Transverse colon (tissue), 4 donors: ENCODE measurements around the gene SPACDR. TPM values are rescaled to one million over a fixed set of nuclear protein-coding genes. Genes with fewer than 3 reads are reported as not detected.
A peak's percentile ranks its signal among the peaks of the same experiment; 100 is the strongest.

Experiments used
- DNase-seq: peaks from one replicate; pipeline ENCODE4 v3.0.0-alpha.2; 2019
- H3K27ac ChIP-seq, 4 donors: fragments of 200-600 bp; sonication (generic); 2 replicates each; pipeline ENCODE4 v1.5.1; 2016 to 2018; ENCODE audit warnings: inconsistent platforms in 4 of 4
- H3K27me3 ChIP-seq: fragments of 200-600 bp; sonication (generic); 2 replicates; pipeline ENCODE4 v1.5.1; 2017; ENCODE audit warnings: inconsistent platforms
- H3K36me3 ChIP-seq, 4 donors: fragments of 200-600 bp; sonication (generic); 2 replicates each; pipeline ENCODE4 v1.5.1; 2017 to 2019; ENCODE audit warnings: inconsistent platforms in 4 of 4
- H3K4me1 ChIP-seq, 4 donors: fragments of 200-600 bp; sonication (generic); 2 replicates each; pipeline ENCODE4 v1.5.1; 2017 to 2020; ENCODE audit warnings: inconsistent platforms in 4 of 4
- H3K4me3 ChIP-seq, 4 donors: fragments of 200-600 bp; sonication (generic); 1 replicate in 1 of 4; 2 replicates in 3 of 4; pipeline versions ENCODE4 v1.5.1 to v1.6.1; 2017 to 2019; ENCODE audit warnings: inconsistent platforms in 4 of 4
- H3K9me3 ChIP-seq, 2 donors: fragments of 200-600 bp; sonication (generic); 2 replicates each; pipeline ENCODE4 v1.5.1; 2017 to 2019; ENCODE audit warnings: inconsistent platforms in 2 of 2
- EP300 ChIP-seq: sonication (generic); formaldehyde crosslinking; IDR thresholded peaks from one replicate; pipeline ENCODE4 v1.6.1; 2017; ENCODE audit warnings: antibody characterized with exemption, low read depth
- POLR2A ChIP-seq: fragments of 450-650 bp; IDR thresholded peaks from one replicate; pipeline ENCODE4 v1.6.1; 2016; ENCODE audit warnings: antibody characterized with exemption, mild to moderate bottlenecking, moderate library complexity
- POLR2AphosphoS5 ChIP-seq, 3 donors: sonication (generic); formaldehyde crosslinking; IDR thresholded peaks; one replicate each; pipeline ENCODE4 v1.6.1; 2016; ENCODE audit warnings: antibody characterized with exemption in 3 of 3
- WGBS, 2 donors: methylation state at CpG; one replicate each; pipeline ENCODE4 v1.1.5; 2018; ENCODE audit warnings: low coverage in 1 of 2; 5-methylcytosine and 5-hydroxymethylcytosine counted together
- in situ Hi-C, 4 donors: fragments of 200-750 bp; cut with MboI; loops; one replicate each; pipeline versions ENCODE4 v1.15.0 to v1.15.1; 2017; ENCODE audit warnings: low sequenced_read_pairs in 3 of 4, low pct_ligation_motif_present in 1 of 4, low pct_unique_long_range_greater_than_20kb in 1 of 4
- intact Hi-C: fragments of 100-400 bp; cut with DNase I; formaldehyde crosslinking; loops from one replicate; pipeline ENCODE4 v1.15.1; 2023; ENCODE audit warnings: low total_unique reads
- total RNA-seq, 4 donors: library from RNA; depleted of rRNA; stranded (reverse); fragments of >200 nt; gene quantifications; one replicate each; pipeline ENCODE4 v1.1.0, GENCODE V29; 2016
- TF ChIP-seq, protein P1 (sequence below), 5 experiments: fragments of 200-600 bp in 3 of 5; fragments of 450-650 bp in 2 of 5; sonication (generic) in 3 of 5; IDR thresholded peaks; 1 replicate in 2 of 5; 2 replicates in 3 of 5; pipeline ENCODE4 v1.5.1; 2016 to 2017; ENCODE audit warnings: antibody characterized with exemption in 5 of 5, inconsistent platforms in 3 of 5, mild to moderate bottlenecking in 2 of 5, moderate library complexity in 1 of 5

The SPACDR gene
- total RNA-seq, 4 donors from 2014 or later: not detected

GRCh38 chr7:100428199-100428966 is 35.7 kb downstream of the SPACDR start, which contains the start of gene ZCWPW1:
ZCWPW1 (minus strand) TSS chr7:100428703; CDS start chr7:100420649, 8,054 bp downstream.
- H3K27me3 ChIP-seq: no peaks in the 10 kb centered on the region
- H3K9me3 ChIP-seq: no peaks in the 10 kb centered on the region
- H3K4me1 ChIP-seq: peaks cover 12 to 27% (median 23%) of the 10 kb centered on the region in 4 donors
- peak within 1 kb of the TSS; percentile 72 to 97 (median 90) for H3K4me3 ChIP-seq
- H3K27ac ChIP-seq: peak within 1 kb of the TSS; percentile 97 to 100 (median 100)
- 0 to 1% methylated on average over 4 to 63 of the region's 66 CpGs for WGBS, 2 donors
- TF ChIP-seq EP300 (no peak), POLR2AphosphoS5 (IDR thresholded peaks at IDR 0.05) (peak; percentile 99 to 100 (median 100)), POLR2A (peak; percentile 100)
- TF ChIP-seq, protein P1, sequence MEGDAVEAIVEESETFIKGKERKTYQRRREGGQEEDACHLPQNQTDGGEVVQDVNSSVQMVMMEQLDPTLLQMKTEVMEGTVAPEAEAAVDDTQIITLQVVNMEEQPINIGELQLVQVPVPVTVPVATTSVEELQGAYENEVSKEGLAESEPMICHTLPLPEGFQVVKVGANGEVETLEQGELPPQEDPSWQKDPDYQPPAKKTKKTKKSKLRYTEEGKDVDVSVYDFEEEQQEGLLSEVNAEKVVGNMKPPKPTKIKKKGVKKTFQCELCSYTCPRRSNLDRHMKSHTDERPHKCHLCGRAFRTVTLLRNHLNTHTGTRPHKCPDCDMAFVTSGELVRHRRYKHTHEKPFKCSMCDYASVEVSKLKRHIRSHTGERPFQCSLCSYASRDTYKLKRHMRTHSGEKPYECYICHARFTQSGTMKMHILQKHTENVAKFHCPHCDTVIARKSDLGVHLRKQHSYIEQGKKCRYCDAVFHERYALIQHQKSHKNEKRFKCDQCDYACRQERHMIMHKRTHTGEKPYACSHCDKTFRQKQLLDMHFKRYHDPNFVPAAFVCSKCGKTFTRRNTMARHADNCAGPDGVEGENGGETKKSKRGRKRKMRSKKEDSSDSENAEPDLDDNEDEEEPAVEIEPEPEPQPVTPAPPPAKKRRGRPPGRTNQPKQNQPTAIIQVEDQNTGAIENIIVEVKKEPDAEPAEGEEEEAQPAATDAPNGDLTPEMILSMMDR (IDR thresholded peaks at IDR 0.05): no peak
- intact Hi-C loops: no loop called here
- peak; percentile 96 for DNase-seq
- peaks cover 0 to 4% (median 0%) of the 10 kb centered on the region in 4 donors for H3K36me3 ChIP-seq
- in situ Hi-C loops: no loop called here

GRCh38 chr7:100427762-100428198 is 36.3 kb downstream of the SPACDR start:
- in situ Hi-C loops: no loop called here
- Histone ChIP-seq H3K27ac (peak overlapping the region; percentile 97 to 100 (median 100)), H3K4me1 (peaks cover 12 to 27% (median 23%) of the 10 kb centered on the region in 4 donors), H3K36me3 (no peaks in the 10 kb centered on the region), H3K4me3 (peak overlapping the region in 3 of 4 donors; percentile 72 to 94 (median 87)), H3K9me3 (no peaks in the 10 kb centered on the region), H3K27me3 (no peaks in the 10 kb centered on the region)
- DNase-seq: no peak
- WGBS, 2 donors: 59 to 62% methylated on average over 13 to 15 of the region's 16 CpGs
- intact Hi-C loops: no loop called here
- no peak for TF ChIP-seq EP300
- TF ChIP-seq POLR2AphosphoS5 (IDR thresholded peaks at IDR 0.05): no peak
- TF ChIP-seq, protein P1 (IDR thresholded peaks at IDR 0.05): no peak
- no peak for TF ChIP-seq POLR2A

GRCh38 chr7:100426516-100426915 is 37.5 kb downstream of the SPACDR start:
- Histone ChIP-seq H3K9me3 (no peaks in the 10 kb centered on the region), H3K27me3 (no peaks in the 10 kb centered on the region), H3K36me3 (no peaks in the 10 kb centered on the region), H3K4me1 (peaks cover 8 to 16% (median 16%) of the 10 kb centered on the region in 4 donors), H3K27ac (no peak overlapping the region), H3K4me3 (no peak overlapping the region)
- DNase-seq: no peak
- intact Hi-C loops (no loop called here), in situ Hi-C loops (no loop called here)
- TF ChIP-seq POLR2A (no peak), POLR2AphosphoS5 (IDR thresholded peaks at IDR 0.05) (no peak), EP300 (no peak)
- TF ChIP-seq, protein P1 (IDR thresholded peaks at IDR 0.05): no peak

GRCh38 chr7:100425347-100425746 is 38.7 kb downstream of the SPACDR start:
- Histone ChIP-seq H3K36me3 (no peaks in the 10 kb centered on the region), H3K4me1 (peaks cover 0 to 6% (median 5%) of the 10 kb centered on the region in 4 donors), H3K27me3 (no peaks in the 10 kb centered on the region), H3K9me3 (no peaks in the 10 kb centered on the region), H3K27ac (no peak overlapping the region), H3K4me3 (no peak overlapping the region)
- 38 to 63% methylated on average over 1 of the region's 1 CpG for WGBS, 2 donors
- TF ChIP-seq POLR2A (no peak), POLR2AphosphoS5 (IDR thresholded peaks at IDR 0.05) (no peak), EP300 (no peak)
- TF ChIP-seq, protein P1 (IDR thresholded peaks at IDR 0.05): no peak
- in situ Hi-C loops (no loop called here), intact Hi-C loops (no loop called here)
- DNase-seq: no peak
